GM23248 (cell line): ENCODE results near the gene MPV17L2. TPM values are rescaled to one million over a fixed set of nuclear protein-coding genes. Genes with fewer than 3 reads are reported as not detected.
A peak's percentile ranks its signal among the peaks of the same experiment; 100 is the strongest.
"Not testable (repeated sequence)": the region's sequence is repeated elsewhere in the genome, so short reads cannot be mapped to it uniquely, and the experiment has no call there.

Experiments used
- DNase-seq: peaks from one replicate; pipeline ENCODE4 v3.0.0-alpha.2; 2015
- H2AFZ ChIP-seq: fragments of 200-600 bp; sonication (generic); 2 replicates; pipeline ENCODE4 v1.6.1; 2016; ENCODE audit warnings: antibody characterized with exemption
- H3F3A ChIP-seq: fragments of 200-600 bp; sonication (generic); 2 replicates; pipeline ENCODE4 v1.6.1; 2016; ENCODE audit warnings: mild to moderate bottlenecking, antibody characterized with exemption, mixed run types; ENCODE audit not compliant: insufficient read depth
- H3K27ac ChIP-seq: fragments of 200-600 bp; sonication (generic); 2 replicates; pipeline ENCODE4 v1.5.1; 2016; ENCODE audit warnings: mild to moderate bottlenecking
- H3K27me3 ChIP-seq: fragments of 200-600 bp; sonication (generic); replicated peaks from 2 replicates; pipeline ENCODE4 v1.6.1; 2016; ENCODE audit warnings: mild to moderate bottlenecking; ENCODE audit not compliant: insufficient read depth
- H3K36me3 ChIP-seq: fragments of 200-600 bp; sonication (generic); 2 replicates; pipeline ENCODE4 v1.6.1; 2016; ENCODE audit warnings: low read depth, mild to moderate bottlenecking
- H3K4me1 ChIP-seq: fragments of 200-600 bp; sonication (generic); 2 replicates; pipeline ENCODE4 v1.6.1; 2016; ENCODE audit warnings: mild to moderate bottlenecking; ENCODE audit not compliant: insufficient read depth
- H3K4me2 ChIP-seq: fragments of 200-600 bp; sonication (generic); one replicate; pipeline ENCODE4 v1.6.1; 2016; ENCODE audit warnings: mild to moderate bottlenecking; ENCODE audit not compliant: unreplicated experiment
- H3K4me3 ChIP-seq: fragments of 200-600 bp; sonication (generic); 2 replicates; pipeline ENCODE4 v1.5.1; 2016; ENCODE audit warnings: mild to moderate bottlenecking
- H3K79me2 ChIP-seq: fragments of 200-600 bp; sonication (generic); 2 replicates; pipeline ENCODE4 v1.6.1; 2016; ENCODE audit warnings: mild to moderate bottlenecking; ENCODE audit not compliant: insufficient read depth
- H3K9ac ChIP-seq: fragments of 200-600 bp; sonication (generic); 2 replicates; pipeline ENCODE4 v1.6.1; 2016; ENCODE audit warnings: mild to moderate bottlenecking
- H3K9me2 ChIP-seq: fragments of 200-600 bp; sonication (generic); 2 replicates; pipeline ENCODE4 v1.6.1; 2016; ENCODE audit warnings: mixed run types, mild to moderate bottlenecking, moderate library complexity; ENCODE audit not compliant: insufficient read depth
- H3K9me3 ChIP-seq: fragments of 200-600 bp; sonication (generic); one replicate; pipeline ENCODE4 v1.6.1; 2017; ENCODE audit warnings: low read depth
- H4K20me1 ChIP-seq: fragments of 200-600 bp; sonication (generic); 2 replicates; pipeline ENCODE4 v1.6.0; 2016; ENCODE audit not compliant: insufficient read depth
- EZH2 ChIP-seq: fragments of 200-600 bp; sonication (generic); IDR thresholded peaks from 2 replicates; pipeline ENCODE4 v1.6.1; 2018; ENCODE audit warnings: antibody characterized with exemption, mild to moderate bottlenecking; ENCODE audit not compliant: insufficient read depth, poor library complexity, severe bottlenecking
- EZH2phosphoT487 ChIP-seq: fragments of 200-600 bp; sonication (generic); IDR thresholded peaks from 2 replicates; pipeline ENCODE4 v1.6.1; 2018; ENCODE audit warnings: antibody characterized with exemption, moderate library complexity, mild to moderate bottlenecking, low read depth; ENCODE audit not compliant: insufficient read depth
- WGBS, 2 experiments: methylation state at CpG; one replicate each; pipeline ENCODE4 v1.1.6; 2015 to 2017; ENCODE audit warnings: low lambda C conversion rate in 2 of 2, low coverage in 1 of 2; ENCODE audit errors: missing lambda C conversion rate in 2 of 2; 5-methylcytosine and 5-hydroxymethylcytosine counted together
- in situ Hi-C: fragments of 300-500 bp; cut with MboI; formaldehyde crosslinking; loops from 2 replicates; pipeline ENCODE4 v1.15.0; 2020
- polyA plus RNA-seq: library from polyadenylated mRNA; unstranded; fragments of >200 nt; fragmentation: Nextera tagmentation; extraction: Ambion mirVana; gene quantifications from 2 replicates; pipeline ENCODE4 v1.2.1, GENCODE V29; 2016
- total RNA-seq: library from RNA; depleted of rRNA; stranded (reverse); fragments of >200 nt; shearing (Covaris generic); gene quantifications from 2 replicates; pipeline ENCODE4 v1.2.3, GENCODE V29; 2014

Gene MPV17L2
- total and polyA plus RNA-seq, 2 experiments from 2014 or later, result 21.0 to 43.2 TPM

GRCh38 chr19:18156268-18156667 is 36.8 kb upstream of the MPV17L2 start:
- Histone ChIP-seq H4K20me1 (no peaks in the 10 kb centered on the region), H3K79me2 (peaks cover 24% of the 10 kb centered on the region), H3K9me2 (no peaks in the 10 kb centered on the region), H3K4me2 (no peak overlapping the region), H3K9me3 (no peaks in the 10 kb centered on the region), H3K27ac (no peak overlapping the region), H2AFZ (no peak overlapping the region), H3K27me3 (no peaks in the 10 kb centered on the region), H3K4me1 (peaks cover 10% of the 10 kb centered on the region), H3K36me3 (no peaks in the 10 kb centered on the region), H3K9ac (no peak overlapping the region), H3F3A (peaks cover 7% of the 10 kb centered on the region), H3K4me3 (no peak overlapping the region)
- TF ChIP-seq EZH2phosphoT487 (no peak), EZH2 (no peak)
- no peak for DNase-seq
- in situ Hi-C loops, result no loop called here
- WGBS, 2 experiments, result 93 to 96% methylated on average over 6 of the region's 6 CpGs

GRCh38 chr19:18156841-18157464 is 36.1 kb upstream of the MPV17L2 start:
- H3K4me3 ChIP-seq, result no peak overlapping the region
- H2AFZ ChIP-seq, result no peak overlapping the region
- peaks cover 24% of the 10 kb centered on the region for H3K79me2 ChIP-seq
- no peaks in the 10 kb centered on the region for H3K9me3 ChIP-seq
- no peaks in the 10 kb centered on the region for H3K27me3 ChIP-seq
- 0 out of 2 replicates have a peak, but pooled peaks cover under 1% of the 10 kb centered on the region for H3F3A ChIP-seq
- H4K20me1 ChIP-seq, result no peaks in the 10 kb centered on the region
- H3K27ac ChIP-seq, result no peak overlapping the region
- in situ Hi-C loops, result no loop called here
- H3K9ac ChIP-seq, result 0 out of 2 replicates have a peak overlapping the region, but pooled peaks have one; percentile 16
- no peaks in the 10 kb centered on the region for H3K9me2 ChIP-seq
- H3K36me3 ChIP-seq, result no peaks in the 10 kb centered on the region
- no peak for TF ChIP-seq EZH2phosphoT487
- no peak for TF ChIP-seq EZH2
- H3K4me2 ChIP-seq, result no peak overlapping the region
- 56 to 60% methylated on average over 22 of the region's 22 CpGs for WGBS, 2 experiments
- peaks cover 4% of the 10 kb centered on the region for H3K4me1 ChIP-seq
- DNase-seq, result peak; percentile 61

- Histone ChIP-seq H3K79me2 (peaks cover 24% of the 10 kb centered on the region), H3K9ac (0 out of 2 replicates have a peak overlapping the region, but pooled peaks have one; percentile 16), H3K4me1 (peaks cover 4% of the 10 kb centered on the region), H3K9me2 (no peaks in the 10 kb centered on the region), H3K4me2 (no peak overlapping the region), H2AFZ (no peak overlapping the region), H3K27ac (no peak overlapping the region), H3F3A (no peaks in the 10 kb centered on the region), H3K9me3 (no peaks in the 10 kb centered on the region), H3K27me3 (no peaks in the 10 kb centered on the region), H4K20me1 (no peaks in the 10 kb centered on the region), H3K36me3 (no peaks in the 10 kb centered on the region), H3K4me3 (no peak overlapping the region)
- WGBS, 2 experiments, result 63 to 73% methylated on average over 14 to 18 of the region's 18 CpGs
- DNase-seq, result no peak
- in situ Hi-C loops, result no loop called here
- no peak for TF ChIP-seq EZH2phosphoT487
- no peak for TF ChIP-seq EZH2
Measured at GRCh38 chr19:18157465-18158063, 35.5 kb upstream of the MPV17L2 start.

DNA sequence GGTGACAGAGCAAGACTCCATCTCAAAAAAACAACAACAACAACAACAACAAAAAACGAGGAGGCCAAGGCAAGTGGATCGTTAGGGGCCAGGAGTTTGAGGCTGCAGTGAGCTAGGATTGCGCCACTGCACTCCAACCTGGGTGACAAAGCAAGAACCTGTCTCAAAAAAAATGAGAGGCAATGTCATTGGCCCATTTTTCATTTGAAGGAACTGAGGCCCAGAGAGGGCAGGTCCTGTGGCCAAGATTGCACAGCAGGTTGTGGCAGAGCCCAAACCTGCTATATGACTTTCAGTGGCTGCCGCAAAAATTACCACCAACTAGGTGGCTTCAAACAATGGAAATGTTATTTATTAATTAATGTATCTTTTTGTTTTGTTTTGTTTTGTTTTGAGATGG is 34.6 kb upstream of the MPV17L2 start:
- Histone ChIP-seq H3K4me1 (peaks cover 4% of the 10 kb centered on the region), H3K9ac (no peak overlapping the region), H3K36me3 (no peaks in the 10 kb centered on the region), H3F3A (no peaks in the 10 kb centered on the region), H3K79me2 (peaks cover 22% of the 10 kb centered on the region), H3K4me2 (no peak overlapping the region), H4K20me1 (no peaks in the 10 kb centered on the region), H3K9me2 (no peaks in the 10 kb centered on the region), H3K27ac (no peak overlapping the region), H3K9me3 (no peaks in the 10 kb centered on the region), H3K4me3 (no peak overlapping the region), H3K27me3 (no peaks in the 10 kb centered on the region), H2AFZ (no peak overlapping the region)
- in situ Hi-C loops, result no loop called here
- DNase-seq, result no peak
- WGBS, 2 experiments, result 75 to 78% methylated on average over 4 of the region's 4 CpGs
- TF ChIP-seq EZH2phosphoT487, result no peak
- TF ChIP-seq EZH2, result no peak

GRCh38 chr19:18159059-18159616 is 33.9 kb upstream of the MPV17L2 start:
- H3K9ac ChIP-seq, H3K9me3 ChIP-seq, H3K4me1 ChIP-seq, H3K36me3 ChIP-seq, H3K9me2 ChIP-seq, in situ Hi-C loops, H2AFZ ChIP-seq, H3K4me3 ChIP-seq, H3K27me3 ChIP-seq, H4K20me1 ChIP-seq, H3K4me2 ChIP-seq, DNase-seq, H3F3A ChIP-seq, H3K27ac ChIP-seq: not testable (repeated sequence)
- H3K79me2 ChIP-seq, result peaks cover 15% of the 10 kb centered on the region
- WGBS, 2 experiments, result 92 to 100% methylated on average over 6 of the region's 6 CpGs
